GM19099 (cell line): Measurements from ENCODE around the gene TUB.

ENCODE experiments used
- POLR2A ChIP-seq: IDR thresholded peaks from 3 replicates; pipeline ENCODE4 v1.6.1; 2011; ENCODE audit warnings: low read depth; ENCODE audit not compliant: insufficient read length; ENCODE audit errors: extremely low read depth

TUB gene

DNA sequence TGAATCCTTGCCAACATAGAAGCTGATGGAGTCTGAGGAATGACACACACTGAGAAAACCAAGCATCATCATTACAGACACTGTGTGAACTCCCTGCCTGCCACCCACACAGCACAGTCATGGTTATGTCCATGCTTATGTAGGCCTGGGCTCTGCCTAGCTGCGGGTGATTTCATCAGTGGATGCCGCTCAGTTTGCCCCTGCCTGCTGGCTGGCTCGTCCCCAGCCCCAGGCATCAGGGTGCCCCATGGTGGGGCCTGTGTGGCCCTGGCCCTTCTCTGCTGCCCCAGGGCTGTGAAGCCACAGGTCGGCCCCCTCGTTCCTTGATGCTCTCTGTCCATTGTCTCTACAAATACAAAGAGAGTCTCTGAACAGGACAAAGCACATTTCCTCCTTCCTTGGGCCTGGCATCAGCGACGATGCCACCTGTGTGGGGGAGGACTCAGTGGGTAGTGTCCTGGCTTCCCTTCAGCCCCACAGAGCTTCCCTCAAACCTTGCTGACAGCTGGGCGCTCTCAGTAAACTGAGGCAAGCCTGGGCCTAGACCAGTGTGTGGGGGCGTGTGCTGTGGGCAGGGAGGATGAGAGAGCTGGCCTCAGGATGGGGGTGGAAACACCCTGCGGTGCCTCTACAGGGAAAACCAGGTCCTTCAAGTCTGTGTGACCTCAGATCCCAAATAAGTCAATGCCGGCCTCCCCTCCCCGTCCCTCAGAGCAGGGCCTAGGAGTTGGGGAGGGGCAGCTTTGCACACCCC, 20.0 kb upstream of the TUB start:
- TF ChIP-seq POLR2A: no peak

DNA sequence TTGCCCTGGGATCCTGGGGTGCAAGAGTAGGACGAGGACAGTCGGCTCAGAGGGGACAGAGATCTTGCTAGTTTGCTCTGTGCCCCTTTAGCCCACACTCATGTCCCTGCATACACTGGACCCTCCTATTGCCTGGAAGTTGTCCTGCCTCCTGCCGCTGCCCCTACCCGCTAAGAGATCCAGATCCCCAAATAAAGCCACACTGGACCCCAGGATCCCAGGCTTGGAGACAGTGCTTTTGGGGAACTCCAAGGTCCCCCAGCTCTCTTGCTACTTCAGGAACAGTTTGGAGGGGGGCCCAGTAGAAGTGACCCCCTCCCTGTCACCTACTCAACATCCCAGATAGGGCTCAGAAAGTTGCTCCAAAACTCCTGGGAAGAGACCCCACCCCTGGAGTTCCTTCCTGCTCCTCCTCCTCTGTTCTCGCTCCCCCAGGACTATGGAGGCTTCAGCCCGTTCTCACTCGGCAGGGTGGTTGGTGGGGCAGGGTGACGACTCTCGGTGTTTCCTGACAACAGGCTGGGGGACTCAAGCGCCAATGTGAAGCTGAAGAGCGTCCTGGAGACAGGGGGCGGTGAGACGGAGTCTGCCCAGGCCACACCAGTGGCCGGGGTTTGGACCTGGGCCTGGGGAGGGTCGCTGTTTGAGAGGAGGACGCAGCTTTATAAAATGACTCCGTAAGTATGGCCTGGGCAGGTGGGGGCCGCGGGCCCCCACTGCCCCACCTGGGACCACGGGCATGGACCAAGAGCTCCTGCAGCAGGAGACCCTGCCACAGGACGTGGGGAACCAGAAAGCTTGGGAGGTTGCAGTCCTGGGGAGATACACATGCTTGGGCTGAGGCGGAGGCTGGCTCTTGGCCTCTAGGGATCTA, 19.2 kb upstream of the TUB start:
- TF ChIP-seq POLR2A: no peak

DNA sequence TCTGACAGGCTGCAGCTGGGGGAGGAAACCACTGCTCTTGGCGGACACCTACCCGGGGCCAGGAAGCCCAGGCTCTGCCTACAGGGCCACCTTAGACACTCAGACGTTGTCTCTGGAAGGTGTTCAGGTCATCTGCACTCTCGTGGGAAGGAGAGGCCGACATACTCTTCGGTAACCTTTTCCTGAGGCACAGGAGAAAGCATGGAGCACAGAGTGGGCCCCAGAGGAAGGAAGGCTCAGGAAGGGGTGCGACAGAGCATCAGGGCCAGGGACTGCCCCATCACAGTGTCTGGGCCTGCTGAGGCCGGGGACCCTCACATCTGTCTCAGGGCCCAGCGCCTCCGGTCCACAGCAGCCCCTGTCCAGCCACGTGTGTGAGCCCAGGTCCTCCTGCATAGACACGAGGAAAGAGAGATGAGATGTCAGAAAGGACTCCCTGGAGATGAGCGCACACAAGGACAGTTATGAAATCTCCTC, 18.2 kb upstream of the TUB start:
- no peak for TF ChIP-seq POLR2A

DNA sequence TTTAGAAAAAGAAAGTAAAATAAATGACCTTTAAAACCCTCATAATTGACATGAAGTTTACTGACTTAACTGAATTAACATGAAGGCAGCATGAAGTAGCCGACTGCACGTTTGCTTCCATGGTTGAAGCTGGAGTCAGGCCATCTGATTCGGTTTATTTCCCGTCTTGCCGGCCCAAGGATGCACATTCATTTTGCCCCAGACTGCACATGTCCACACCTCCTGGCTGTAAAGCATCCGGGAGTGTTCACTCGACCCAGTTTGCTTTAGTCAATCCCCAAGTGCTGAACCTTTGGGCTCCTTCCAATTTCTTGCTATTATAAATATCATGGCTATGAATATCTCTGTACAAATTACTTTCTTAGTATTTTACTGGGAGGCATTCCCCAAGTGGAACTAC, 17.7 kb upstream of the TUB start:
- TF ChIP-seq POLR2A: no peak

DNA sequence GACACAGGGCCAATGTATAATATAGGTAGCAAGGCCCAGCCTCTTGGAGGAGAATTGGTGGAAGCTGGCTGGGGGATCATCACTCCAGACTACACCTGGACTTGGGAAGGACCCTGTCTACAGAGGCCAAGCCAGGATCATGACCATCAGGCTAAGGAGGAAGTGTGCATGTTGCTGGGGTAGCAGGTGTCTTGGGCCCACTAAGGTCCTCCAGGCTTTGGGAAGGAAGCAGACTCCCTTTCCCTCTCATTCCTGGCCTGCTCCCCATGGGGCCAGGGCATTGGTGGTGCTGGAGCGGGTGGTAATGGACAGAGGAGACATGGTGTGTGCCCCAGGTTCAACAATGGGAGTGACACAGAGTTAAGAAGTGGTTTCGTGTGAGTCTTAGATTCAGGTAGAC, 16.0 kb upstream of the TUB start:
- no peak for TF ChIP-seq POLR2A

DNA sequence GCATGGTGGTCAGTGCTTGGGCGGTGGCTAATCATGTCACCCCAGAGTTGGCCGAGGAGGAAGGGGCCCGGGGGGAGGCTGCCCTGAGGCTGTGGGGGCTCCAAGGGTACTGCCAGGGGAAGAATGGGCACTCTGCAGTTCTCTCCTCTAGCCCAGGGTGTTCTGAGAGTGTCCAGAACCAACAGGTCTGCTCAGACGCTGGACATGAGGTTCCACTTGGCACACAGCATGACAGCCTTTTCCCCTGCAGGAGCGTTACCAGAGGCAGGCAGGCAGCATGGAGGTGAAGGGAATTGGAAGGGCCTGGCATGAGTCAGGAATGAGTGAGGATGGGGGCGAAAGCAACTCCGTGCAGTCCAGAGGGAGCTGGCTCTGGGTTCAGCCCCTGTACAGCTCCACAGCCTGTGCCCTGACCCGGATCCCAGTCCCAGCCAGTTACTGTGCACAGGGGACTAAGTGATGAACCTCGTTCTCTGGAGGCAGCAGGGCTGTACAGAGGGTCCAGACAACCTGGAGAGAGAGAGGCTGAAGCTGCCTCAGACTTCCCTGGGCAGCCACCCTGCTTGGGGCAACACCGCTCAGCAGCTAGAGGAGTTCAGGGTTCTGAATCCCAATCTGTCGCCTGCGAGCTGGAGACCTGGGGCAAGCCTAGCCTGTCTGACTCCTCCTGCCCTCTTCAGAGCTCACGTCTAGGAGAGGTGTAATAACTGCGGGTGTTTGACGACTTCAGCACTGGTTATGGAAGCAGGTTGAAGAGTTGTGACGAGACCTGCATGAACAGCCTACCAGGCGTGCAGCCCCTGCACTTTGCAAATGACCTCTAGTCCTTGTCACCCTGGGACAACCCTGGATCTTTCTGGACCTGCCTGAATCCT, 14.7 kb upstream of the TUB start:
- TF ChIP-seq POLR2A: no peak

DNA sequence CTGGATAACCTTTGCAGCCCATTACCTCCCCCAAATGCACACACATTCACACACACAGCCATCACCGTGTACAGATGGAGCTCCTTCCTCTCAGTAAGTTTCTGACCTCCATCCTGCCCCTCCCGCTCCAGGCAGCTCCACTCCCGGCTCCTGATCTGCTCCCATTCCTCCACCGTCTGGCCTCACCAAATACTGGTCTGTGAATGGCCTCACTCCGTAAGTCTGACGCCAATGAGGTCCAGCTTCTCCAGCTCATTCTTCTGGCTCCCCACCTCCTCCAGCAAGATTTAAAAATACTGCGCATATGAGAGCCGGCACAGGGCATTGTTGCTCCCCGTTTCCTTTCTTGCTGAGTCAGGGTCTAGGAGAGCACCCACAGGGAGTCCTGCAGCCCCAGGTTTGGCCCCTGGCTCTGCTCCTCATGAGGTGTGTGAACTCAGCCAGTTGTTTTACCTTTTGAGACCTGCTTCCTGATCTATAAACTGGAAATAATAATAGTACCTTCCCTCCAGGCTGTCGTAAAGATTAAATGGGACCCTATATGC, 14.0 kb upstream of the TUB start:
- TF ChIP-seq POLR2A: no peak

DNA sequence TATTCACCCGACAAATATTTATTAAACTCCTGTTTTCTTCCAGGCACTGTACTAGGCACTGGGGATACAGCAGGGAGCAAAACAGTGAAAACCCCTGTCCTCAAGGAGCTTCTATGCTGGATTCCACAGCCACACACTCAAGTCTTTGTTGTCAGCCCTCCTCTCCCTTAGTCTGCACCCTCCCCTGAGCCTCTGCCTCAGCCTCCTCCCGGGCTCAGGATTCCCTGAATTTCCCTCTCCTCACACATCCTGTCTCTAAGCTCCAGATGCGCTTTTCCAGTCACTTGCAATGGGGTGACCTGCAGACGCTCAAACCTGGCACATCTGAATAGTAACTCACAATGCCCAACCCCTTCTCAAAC, 13.5 kb upstream of the TUB start:
- no peak for TF ChIP-seq POLR2A

DNA sequence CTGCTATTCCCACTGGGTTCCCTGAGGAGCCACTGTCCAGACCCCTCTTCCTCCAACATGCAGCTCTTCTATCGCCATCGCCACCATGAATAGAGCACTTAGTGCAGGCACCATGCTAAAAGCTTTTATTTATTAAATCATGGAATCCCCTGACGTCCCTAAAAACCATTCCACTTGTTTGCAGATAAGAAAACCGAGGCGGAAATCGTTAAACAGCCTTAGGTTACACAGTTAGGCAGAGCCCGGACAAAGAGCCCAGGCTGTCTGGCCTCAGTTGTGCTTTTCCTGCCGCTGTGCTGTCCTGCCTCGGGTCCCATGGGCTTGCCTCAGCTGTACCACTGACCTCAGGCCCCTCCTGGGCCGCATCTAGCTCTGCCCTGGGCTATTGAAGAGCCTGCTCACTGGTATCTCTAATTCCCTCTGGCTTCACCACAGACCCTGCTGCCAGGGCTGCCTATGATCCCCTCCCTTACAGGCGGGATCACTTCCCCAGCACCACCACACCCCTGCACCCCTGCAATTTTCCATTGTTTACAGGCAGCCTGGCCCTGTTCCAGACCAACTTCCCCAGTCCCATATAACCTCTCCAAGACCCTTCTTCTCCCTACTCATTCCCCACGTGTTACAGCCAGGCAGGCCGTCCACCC, 13.0 kb upstream of the TUB start:
- TF ChIP-seq POLR2A: no peak

DNA sequence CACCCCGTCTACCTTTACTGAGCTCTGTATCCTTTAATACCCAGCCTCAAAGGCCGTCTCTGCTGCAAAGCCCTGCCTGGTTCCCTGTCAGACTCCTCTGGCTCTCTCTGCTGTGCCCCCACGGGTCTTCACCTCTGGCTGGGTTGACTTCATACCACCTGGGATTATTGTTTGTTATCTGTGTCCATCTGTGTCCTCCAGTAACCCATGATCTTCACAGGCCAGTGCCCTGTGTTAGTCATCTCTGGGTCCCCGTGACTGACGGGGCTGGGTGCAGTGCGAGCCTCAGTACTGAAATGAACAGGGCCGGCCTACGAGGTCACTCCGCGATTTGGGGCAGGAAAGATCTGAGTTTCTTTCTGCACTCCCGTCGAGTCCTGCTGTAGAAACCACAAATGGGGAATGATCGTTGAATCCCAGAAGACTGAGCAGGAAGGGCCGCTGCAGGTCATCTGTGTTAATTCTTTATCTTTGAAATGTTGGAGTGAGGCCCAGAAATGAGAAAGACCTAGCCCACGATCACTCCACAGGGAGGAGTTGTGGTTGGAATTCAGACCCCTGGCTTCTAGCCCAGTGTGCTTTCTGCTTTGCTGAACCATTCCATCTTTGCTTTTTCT, 12.3 kb upstream of the TUB start:
- no peak for TF ChIP-seq POLR2A

DNA sequence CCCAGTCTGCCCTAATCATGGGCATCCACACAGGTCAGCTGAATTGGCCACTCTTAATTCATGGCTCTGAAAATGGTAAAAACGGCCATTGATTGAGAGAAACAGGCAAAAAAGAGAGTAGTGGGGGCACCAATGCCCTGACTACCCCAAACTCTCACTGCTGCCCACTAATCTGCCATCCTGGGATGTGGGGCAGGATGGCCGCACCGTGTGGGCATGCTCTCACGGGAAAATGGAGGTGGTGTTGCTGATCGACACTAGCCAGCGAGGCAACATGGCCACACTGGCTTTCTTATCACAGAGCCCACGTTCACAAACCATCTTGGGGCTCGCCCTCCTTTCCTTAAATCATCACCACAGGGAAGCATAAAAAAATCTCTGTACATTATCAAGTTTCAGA, 11.2 kb upstream of the TUB start:
- no peak for TF ChIP-seq POLR2A

DNA sequence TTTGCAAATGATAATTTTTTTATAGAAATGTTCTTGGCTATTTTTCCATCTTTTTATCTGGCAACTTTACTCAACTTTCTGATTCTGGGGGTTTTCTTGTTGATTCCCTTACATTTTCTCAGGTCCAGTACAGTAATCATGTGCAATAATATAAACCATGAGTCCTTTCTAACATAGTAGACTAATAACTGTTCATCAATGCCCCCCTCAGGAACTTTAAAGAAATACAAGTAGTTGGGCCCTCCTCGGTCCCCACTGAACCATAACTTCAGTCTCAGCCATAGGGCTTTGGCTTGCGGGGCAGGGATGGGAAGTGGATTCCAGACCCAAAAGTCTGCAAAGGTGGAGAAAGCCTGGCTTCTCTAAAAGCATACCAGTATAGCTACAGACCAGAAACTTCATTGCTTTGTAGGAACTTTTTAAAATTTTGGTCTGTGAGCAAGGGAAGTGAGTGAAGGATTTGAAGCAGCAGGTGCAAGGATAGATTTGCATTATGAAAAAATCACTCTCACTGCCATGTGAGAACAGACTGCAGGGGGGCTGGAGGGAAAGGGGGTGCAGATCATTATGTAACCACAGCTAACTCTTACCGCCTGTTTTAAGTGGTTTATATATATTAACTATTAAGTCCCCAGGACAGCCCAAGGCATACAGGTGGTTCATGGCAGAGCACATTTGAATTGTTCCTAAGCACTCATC, 10.4 kb upstream of the TUB start:
- no peak for TF ChIP-seq POLR2A
